ENCODE results near the gene SCARB1.

SCARB1 gene

GRCh38 chr12:124792156-124792555 lies 71.5 kb downstream of the SCARB1 start:
- DNase-seq = no peak

GRCh38 chr12:124790650-124791400 lies 72.8 kb downstream of the SCARB1 start:
- DNase-seq = no peak

- DNase-seq = no peak
Observed at GRCh38 chr12:124788936-124789555, 74.6 kb downstream of the SCARB1 start.

- DNase-seq = peak; percentile 40
Observed at GRCh38 chr12:124786061-124786964, 77.4 kb downstream of the SCARB1 start.

GRCh38 chr12:124784871-124785572 lies 78.6 kb downstream of the SCARB1 start:
- DNase-seq = no peak

GRCh38 chr12:124783087-124783486 lies 80.6 kb downstream of the SCARB1 start:
- no peak for DNase-seq

- DNase-seq = no peak
Observed at GRCh38 chr12:124782132-124782531, 81.5 kb downstream of the SCARB1 start.

GRCh38 chr12:124780752-124781685 lies 82.6 kb downstream of the SCARB1 start:
- DNase-seq = no peak

- DNase-seq = no peak
Observed at GRCh38 chr12:124780336-124780735, 83.3 kb downstream of the SCARB1 start.

GRCh38 chr12:124779161-124780141 lies 84.2 kb downstream of the SCARB1 start:
- DNase-seq = no peak

- DNase-seq = no peak
Observed at GRCh38 chr12:124778411-124778810, 85.3 kb downstream of the SCARB1 start.

- no peak for DNase-seq
Observed at GRCh38 chr12:124777399-124778372, 86.0 kb downstream of the SCARB1 start.

- DNase-seq = no peak
Observed at GRCh38 chr12:124776125-124776513, 87.5 kb downstream of the SCARB1 start.

- no peak for DNase-seq
Observed at GRCh38 chr12:124774462-124775167, 89.0 kb downstream of the SCARB1 start.

GRCh38 chr12:124774054-124774461 lies 89.6 kb downstream of the SCARB1 start:
- DNase-seq = no peak

- peak; percentile 30 for DNase-seq
Observed at GRCh38 chr12:124772289-124773170, 91.1 kb downstream of the SCARB1 start.
